SW 1271 (cell line): Measurements from ENCODE around the gene UPK3A.
"Not testable (repeated sequence)": the region's sequence is repeated elsewhere in the genome, so short reads cannot be mapped to it uniquely, and the experiment has no call there.

Source experiments
- DNase-seq, 2 experiments: peaks; one replicate each; lab custom pipeline; 2025; lab: John Stamatoyannopoulos, UW

The UPK3A gene

GRCh38 chr22:45281010-45281409 lies 3.7 kb upstream of the UPK3A start:
- DNase-seq, result no peak

GRCh38 chr22:45285263-45286058 lies 712 bp downstream of the UPK3A start:
- DNase-seq, result no peak

- DNase-seq, result no peak
Measured at GRCh38 chr22:45286854-45287551, 2.3 kb downstream of the UPK3A start.

GRCh38 chr22:45290410-45290936 lies 5.7 kb downstream of the UPK3A start:
- DNase-seq, result no peak

DNA sequence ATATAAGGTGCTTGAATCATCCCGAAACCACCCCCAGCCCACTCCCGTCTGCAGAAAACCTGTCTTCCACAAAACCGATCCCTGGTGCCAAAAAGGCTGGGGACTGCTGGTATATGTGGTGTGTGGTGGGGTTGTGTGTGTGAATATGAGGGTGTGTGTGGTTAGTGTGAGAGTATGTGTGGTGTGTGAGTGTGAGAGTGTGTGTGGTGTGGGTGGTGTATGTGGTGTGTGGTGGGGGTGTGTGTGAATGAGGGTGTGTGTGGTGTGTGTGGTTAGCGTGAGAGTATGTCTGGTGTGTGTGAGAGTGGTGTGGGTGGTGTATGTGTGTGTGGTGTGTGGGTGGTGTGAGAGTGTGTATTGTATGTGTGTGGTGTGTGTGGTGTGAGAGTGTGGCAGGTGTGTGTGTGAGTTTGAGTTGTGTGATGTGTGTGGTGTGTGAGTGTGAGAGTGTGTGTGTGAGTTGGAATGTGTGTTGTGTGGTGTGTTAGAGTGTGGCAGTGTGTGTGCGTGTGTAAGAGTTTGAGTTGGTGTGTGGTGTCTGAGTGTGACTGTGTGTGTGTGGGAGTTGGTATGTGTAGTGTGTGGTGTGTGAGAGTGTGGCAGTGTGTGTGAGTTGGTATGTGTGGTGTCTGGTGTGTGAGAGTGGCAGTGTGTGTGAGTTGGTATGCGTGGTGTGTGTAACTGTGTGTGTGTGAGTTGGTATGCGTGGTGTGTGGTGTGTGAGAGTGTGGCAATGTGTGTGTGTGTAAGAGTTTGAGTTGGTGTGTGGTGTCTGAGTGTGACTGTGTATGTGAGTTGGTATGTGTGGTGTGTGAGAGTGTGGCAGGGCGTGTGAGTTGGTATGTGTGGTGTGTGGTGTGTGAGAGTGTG lies 6.5 kb downstream of the UPK3A start:
- DNase-seq, result no peak

- no peak for DNase-seq
Measured at GRCh38 chr22:45291931-45292290, 7.2 kb downstream of the UPK3A start.

DNA sequence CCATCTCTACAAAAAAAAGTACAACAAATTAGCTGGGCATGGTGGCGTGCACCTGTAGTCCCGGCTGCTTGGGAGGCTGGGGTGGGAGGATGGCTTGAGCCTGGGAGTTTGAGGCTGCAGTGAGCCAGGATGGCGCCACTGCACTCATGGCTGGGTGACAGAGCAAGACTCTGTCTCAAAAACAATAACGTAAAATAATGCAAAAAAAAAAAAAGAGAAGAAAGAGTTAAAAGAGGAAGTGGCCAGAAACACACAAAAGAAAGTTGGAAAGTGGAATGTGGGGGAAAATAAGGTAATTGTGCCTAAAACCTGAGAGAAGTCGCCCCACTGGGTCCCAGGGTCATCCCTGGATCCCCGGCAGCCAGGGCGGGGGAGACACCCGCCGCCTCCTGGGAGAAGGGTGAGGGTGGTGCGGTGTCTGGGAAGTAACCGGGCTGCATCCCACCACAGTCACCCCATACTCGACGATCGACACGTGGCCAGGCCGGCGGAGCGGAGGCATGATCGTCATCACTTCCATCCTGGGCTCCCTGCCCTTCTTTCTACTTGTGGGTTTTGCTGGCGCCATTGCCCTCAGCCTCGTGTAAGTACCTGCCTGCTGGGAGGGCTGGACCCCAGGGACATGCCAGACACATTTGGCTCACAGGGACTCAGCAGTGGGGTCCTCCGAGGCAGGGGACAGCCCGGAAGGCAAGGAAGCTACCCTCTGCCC lies 8.1 kb downstream of the UPK3A start:
- no peak for DNase-seq

DNA sequence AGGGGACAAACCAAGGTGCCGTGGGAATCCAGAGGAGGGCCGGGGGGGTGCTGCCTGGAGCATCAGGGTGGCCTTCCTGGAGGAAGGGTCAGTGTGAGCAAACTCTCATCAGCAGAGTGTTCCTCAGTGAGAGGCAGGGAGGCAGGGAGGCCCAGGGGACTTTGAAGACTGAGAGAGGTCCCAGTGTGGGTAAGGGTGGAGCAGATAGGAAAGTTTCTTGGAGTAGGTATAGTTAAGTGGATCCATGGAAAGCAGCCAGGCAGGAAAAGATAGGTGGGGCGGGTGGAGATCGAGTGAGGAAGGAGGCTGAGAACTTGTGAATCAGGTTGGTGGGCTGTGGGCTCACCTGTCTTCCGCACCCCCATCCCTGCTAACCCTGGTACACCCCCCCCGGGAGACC lies 9.3 kb downstream of the UPK3A start:
- no peak for DNase-seq

DNA sequence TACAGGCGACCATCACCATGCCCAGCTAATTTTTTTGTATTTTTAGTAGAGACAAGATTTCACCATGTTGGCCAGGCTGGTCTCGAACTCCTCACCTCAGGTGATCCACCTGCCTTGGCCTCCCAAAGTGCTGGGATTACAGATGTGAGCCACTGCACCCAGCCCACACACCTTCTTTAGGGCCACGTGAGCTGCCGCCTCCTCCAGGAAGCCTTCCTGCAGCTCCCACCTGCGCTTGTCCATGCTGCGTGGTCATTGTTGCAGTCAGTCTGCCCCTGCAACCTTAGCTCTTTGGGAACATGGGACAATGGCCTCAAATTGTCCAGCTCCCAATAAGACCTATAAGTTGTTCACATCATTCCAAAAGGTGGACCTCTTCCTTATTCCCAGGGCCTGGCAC lies 10.3 kb downstream of the UPK3A start:
- DNase-seq, result not testable (repeated sequence)

- no peak for DNase-seq
Measured at GRCh38 chr22:45295492-45295891, 10.7 kb downstream of the UPK3A start.

GRCh38 chr22:45296628-45297297 lies 12.0 kb downstream of the UPK3A start:
- DNase-seq, result no peak

DNA sequence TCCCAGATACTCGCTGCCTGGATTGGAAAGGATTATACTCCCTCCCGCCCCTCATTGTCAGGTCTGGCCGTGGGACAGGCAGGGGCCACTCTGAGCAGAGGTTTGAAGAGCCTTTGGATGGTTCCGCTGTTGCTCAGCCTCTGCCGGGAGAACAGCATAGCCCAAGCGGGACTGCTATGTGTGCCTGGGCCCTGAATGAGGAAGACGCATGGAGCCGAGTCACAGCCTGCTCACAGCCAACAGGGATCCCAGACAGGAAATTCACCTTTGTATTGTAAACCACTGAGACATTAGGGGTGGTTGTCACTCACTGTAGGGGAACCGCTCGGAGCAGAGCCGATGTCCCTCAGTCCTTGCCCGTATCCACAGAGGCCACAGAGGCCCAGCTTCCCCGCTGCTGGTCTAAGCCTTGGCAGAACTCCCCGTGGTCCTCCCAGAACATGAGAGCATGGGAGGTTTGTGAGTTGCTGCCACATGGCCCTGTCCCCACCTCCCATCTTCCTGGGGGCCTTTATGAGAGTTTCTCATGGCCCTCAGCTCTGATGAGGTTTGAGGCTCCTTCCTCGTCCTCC lies 14.3 kb downstream of the UPK3A start:
- DNase-seq, result no peak

DNA sequence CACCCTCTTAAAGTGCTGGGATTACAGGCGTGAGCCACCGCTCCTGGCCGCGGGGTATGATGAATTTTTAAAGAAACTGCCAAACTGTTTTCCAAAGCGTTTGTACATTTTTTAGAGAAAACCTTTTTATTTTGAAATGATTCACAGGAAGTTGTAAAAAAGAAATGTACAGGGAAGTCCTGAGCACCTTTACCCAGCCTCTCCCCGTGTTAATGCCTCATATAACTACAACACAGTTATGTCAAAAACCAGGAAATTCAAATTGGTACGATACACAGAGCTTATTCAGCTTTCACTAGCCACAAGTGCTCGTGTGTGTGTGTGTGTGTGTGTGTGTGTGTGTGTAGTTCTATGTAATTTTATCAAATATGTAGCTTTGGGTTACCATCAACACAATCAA lies 18.0 kb downstream of the UPK3A start:
- DNase-seq, result no peak

DNA sequence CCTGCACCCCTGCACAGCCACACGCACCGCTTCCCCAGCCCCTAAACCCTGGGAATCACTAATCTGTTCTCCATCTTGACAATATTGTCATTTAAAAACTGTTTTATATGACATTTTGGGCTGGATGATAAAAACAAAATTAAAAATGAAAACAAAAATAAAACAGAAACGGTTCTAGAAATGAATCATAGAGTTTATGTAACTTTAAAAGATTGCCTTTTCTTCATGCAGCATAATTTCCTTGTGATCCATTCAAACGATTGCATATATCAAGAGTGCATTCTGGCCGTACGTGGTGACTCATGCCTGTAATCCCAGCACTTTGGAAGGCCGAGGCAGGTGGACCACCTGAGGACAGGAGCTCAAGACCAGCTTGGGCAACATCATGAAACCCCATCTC lies 18.4 kb downstream of the UPK3A start:
- DNase-seq, result no peak

- DNase-seq, result no peak
Measured at GRCh38 chr22:45304971-45305370, 20.2 kb downstream of the UPK3A start.

DNA sequence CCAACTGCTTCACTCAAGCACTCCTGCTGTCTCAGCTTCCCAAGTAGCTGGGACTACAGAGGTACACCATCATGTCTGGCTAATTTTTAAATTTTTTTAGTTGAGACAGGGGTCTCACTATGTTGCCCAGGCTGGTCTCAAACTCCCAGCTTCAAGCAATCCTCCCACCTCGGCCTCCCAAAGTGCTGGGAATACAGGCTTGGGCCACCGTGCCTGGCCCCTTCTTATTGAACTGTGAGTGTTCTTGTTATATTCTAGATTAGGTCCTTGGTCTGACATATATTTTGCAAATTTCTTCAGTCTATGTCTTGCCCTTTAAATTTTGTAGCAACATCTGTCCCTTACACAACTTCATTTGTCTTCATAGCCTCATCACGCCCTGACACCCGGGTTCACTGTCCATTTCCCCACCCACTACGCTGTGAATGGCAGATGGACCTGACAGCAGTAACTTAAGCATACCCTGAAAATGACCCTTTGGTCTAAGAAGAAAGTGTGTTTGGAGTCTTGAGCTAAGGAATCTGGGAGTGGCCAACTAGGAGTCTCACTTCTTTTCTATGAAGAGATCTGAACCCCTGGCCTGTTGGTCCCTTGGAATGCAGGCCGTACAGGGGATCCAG lies 20.8 kb downstream of the UPK3A start:
- DNase-seq, result no peak

GRCh38 chr22:45306139-45306538 lies 21.4 kb downstream of the UPK3A start:
- DNase-seq, result no peak

- no peak for DNase-seq
Measured at GRCh38 chr22:45308391-45308956, 23.7 kb downstream of the UPK3A start.

DNA sequence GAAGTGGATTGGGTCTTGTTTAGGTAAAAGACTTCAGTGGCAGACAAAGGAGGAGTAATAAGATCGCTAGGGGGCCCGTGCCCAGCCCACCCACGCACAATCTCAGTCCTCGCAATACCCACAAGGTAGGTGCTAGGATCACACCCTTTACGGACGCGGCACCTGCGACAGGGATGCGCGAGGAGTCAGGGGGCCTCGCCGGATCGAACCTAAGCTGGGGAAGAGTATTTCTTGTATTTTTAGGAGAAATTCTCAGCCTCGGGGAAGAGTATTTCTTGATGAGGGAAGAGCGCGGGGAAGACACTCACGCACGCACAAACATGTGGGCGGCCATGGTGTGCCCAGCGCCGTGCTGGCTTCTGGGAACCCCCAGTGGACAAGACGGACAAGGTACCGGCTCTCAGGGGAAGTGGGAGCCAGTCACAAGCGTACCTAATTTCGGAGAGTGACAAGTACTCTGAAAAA lies 24.2 kb downstream of the UPK3A start:
- no peak for DNase-seq
